Psoas muscle (tissue), 8 donors: Measurements from ENCODE around the gene IRF2BP1. TPM values are rescaled to one million over a fixed set of nuclear protein-coding genes. Genes with fewer than 3 reads are reported as not detected.

ENCODE experiments used
- ATAC-seq, 4 donors: fragments of 200-7000 bp; cut with Tn5 transposase; one replicate each; pipeline ENCODE4 v1.9.1; 2020; ENCODE audit warnings: moderate library complexity in 3 of 4, mild to moderate bottlenecking in 2 of 4
- DNase-seq, 2 donors: peaks; one replicate each; pipeline ENCODE4 v3.0.0-alpha.2; 2020
- H3K27ac ChIP-seq: fragments of 200-600 bp; one replicate; pipeline ENCODE4 v1.8.0; 2022
- H3K27me3 ChIP-seq, 3 donors: fragments of 200-600 bp in 1 of 3; one replicate each; pipeline versions ENCODE4 v1.6.1 to v1.8.0; 2013 to 2022; ENCODE audit warnings: low read length in 2 of 3, mild to moderate bottlenecking in 2 of 3, moderate library complexity in 1 of 3; ENCODE audit not compliant: insufficient read depth in 3 of 3
- H3K36me3 ChIP-seq, 2 donors: fragments of 200-600 bp in 1 of 2; one replicate each; pipeline versions ENCODE4 v1.6.1 to v1.8.0; 2013 to 2022; ENCODE audit warnings: low read depth in 1 of 2, mild to moderate bottlenecking in 1 of 2, moderate library complexity in 1 of 2; ENCODE audit not compliant: insufficient read depth in 1 of 2
- H3K4me1 ChIP-seq: fragments of 200-600 bp; one replicate; pipeline ENCODE4 v1.8.0; 2022
- H3K4me3 ChIP-seq: fragments of 200-600 bp; one replicate; pipeline ENCODE4 v1.8.0; 2022; ENCODE audit warnings: mild to moderate bottlenecking
- H3K9me3 ChIP-seq: fragments of 200-600 bp; one replicate; pipeline ENCODE4 v1.8.0; 2022
- CTCF ChIP-seq: fragments of 200-600 bp; IDR thresholded peaks from one replicate; pipeline ENCODE4 v1.8.0; 2022; ENCODE audit warnings: antibody characterized with exemption
- WGBS, 3 donors: extraction: QIAGEN DNeasy Blood & Tissue Kit; methylation state at CpG; one replicate each; pipeline versions ENCODE4 v1.1.6 to v1.1.7; 2013; 5-methylcytosine and 5-hydroxymethylcytosine counted together
- intact Hi-C, 2 donors: fragments of 100-400 bp; cut with DNase I; formaldehyde crosslinking; loops; one replicate each; pipeline versions ENCODE4 v1.11.0 to v1.14.2; 2022
- polyA plus RNA-seq, 3 donors: library from polyadenylated mRNA; stranded (reverse); fragments of 200-250 nt; gene quantifications; one replicate each; pipeline ENCODE4 v1.2.3, GENCODE V29; 2013
- total RNA-seq, 4 donors: library from RNA; stranded (reverse); fragmentation: NEBNext Ultra II Directional in 2 of 4; extraction: Animal tissue kit (Norgen Biotek cat#: 25700) in 2 of 4; gene quantifications; one replicate each; pipeline versions ENCODE4 v1.2.1 to v1.2.4, GENCODE V29; 2021 to 2023
- donor health status: healthy with polysubstance abuse.
- donor health status: DM: no; HTN: no; CAD: no; lungs with moderate emphysema.
- donor health status: Bipolar disorder and iron deficiency.
- donor health status: healthy.
- donor health status: DM: yes; HTN: yes; CAD: no.
- donor health status: DM: no; HTN: no; CAD: no.
- donor health status: DM: no; HTN: no; CAD: no.
- donor health status: DM: yes; HTN: yes; CAD: no.

The IRF2BP1 gene
- total and polyA plus RNA-seq, 7 donors, result 12.6 to 25.4 (median 17.6) TPM

GRCh38 chr19:45882652-45883585 lies 3.0 kb downstream of the IRF2BP1 start:
- Histone ChIP-seq H3K4me1 (peaks cover 29% of the 10 kb centered on the region), H3K9me3 (no peaks in the 10 kb centered on the region), H3K4me3 (peak overlapping the region; percentile 87), H3K36me3 (peaks cover 0 to 17% of the 10 kb centered on the region in 2 donors), H3K27ac (peak overlapping the region; percentile 36), H3K27me3 (peaks cover 0 to 1% (median 0%) of the 10 kb centered on the region in 3 donors)
- peak; percentile 20 to 40 (median 30) for ATAC-seq
- intact Hi-C loops, result loop anchor here in 1 of 2 donors (1.0 kb wide), 1 partner anchor 66 kb away; no protein-coding TSS in a partner anchor
- peak; percentile 82 to 89 for DNase-seq
- WGBS, 3 donors, result 23 to 24% (median 24%) methylated on average over 45 to 47 of the region's 47 CpGs
- peak; percentile 85 for TF ChIP-seq CTCF

- intact Hi-C loops, result no loop called here
Measured at GRCh38 chr19:45881909-45882528, 3.9 kb downstream of the IRF2BP1 start.

DNA sequence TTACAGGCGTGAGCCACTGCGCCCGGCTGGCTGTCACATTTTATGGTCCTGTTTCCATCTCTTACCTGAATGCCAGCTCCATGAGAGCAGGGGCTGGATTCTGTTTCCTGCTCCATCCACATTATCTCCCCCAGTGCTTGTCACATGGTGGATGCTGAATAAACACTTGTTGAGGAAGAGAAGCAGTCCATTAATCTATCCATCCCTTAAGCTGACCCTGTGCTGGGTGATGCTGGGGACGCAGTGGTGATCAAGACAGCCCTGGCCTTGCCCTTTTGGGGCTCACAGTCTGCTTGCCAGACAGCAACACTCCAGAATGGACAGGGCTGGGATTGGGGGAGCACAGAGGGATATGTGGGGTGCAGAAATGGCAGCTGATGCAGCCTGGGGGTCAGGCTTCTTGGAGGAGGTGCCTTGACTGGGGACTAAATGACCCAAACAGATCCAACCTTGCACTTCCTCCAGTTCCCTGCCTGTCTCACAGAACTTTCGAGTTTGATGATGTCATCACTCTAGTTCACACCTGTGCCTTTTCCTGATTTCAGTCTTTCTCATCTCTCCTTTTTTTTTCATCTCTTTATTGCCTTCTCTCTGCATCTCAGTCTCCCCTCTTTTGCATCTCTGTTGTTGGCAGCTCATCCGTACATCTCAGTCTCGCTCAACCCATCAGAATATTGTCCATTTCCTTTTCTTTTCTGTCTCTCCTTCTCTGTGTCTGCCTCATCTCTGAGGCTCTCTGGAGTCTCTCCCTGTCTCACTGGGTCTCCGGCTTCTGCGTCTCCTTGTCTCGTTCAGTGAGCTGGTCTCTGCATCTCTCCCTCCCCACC lies 4.6 kb downstream of the IRF2BP1 start:
- H3K9me3 ChIP-seq, result no peaks in the 10 kb centered on the region
- intact Hi-C loops, result no loop called here
- no peak overlapping the region for H3K4me3 ChIP-seq
- H3K4me1 ChIP-seq, result peaks cover 29% of the 10 kb centered on the region
- no peak overlapping the region for H3K27ac ChIP-seq
- ATAC-seq (no peak), DNase-seq (no peak)
- TF ChIP-seq CTCF, result no peak
- H3K36me3 ChIP-seq, result peaks cover 0 to 17% of the 10 kb centered on the region in 2 donors
- H3K27me3 ChIP-seq, result peaks cover 0 to 4% (median 3%) of the 10 kb centered on the region in 3 donors
- 80 to 88% (median 83%) methylated on average over 10 of the region's 10 CpGs for whole genome bisulfite sequencing, 3 donors

More at GRCh38 chr19:45881909-45882528, 3.9 kb downstream of the IRF2BP1 start:
- TF ChIP-seq CTCF, result no peak
- no peaks in the 10 kb centered on the region for H3K9me3 ChIP-seq
- 51 to 63% (median 62%) methylated on average over 4 of the region's 4 CpGs for WGBS, 3 donors
- peaks cover 0 to 3% (median 1%) of the 10 kb centered on the region in 3 donors for H3K27me3 ChIP-seq
- no peak overlapping the region for H3K27ac ChIP-seq
- peaks cover 29% of the 10 kb centered on the region for H3K4me1 ChIP-seq
- peak overlapping the region; percentile 87 for H3K4me3 ChIP-seq
- ATAC-seq (no peak), DNase-seq (no peak)
- peaks cover 0 to 17% of the 10 kb centered on the region in 2 donors for H3K36me3 ChIP-seq

DNA sequence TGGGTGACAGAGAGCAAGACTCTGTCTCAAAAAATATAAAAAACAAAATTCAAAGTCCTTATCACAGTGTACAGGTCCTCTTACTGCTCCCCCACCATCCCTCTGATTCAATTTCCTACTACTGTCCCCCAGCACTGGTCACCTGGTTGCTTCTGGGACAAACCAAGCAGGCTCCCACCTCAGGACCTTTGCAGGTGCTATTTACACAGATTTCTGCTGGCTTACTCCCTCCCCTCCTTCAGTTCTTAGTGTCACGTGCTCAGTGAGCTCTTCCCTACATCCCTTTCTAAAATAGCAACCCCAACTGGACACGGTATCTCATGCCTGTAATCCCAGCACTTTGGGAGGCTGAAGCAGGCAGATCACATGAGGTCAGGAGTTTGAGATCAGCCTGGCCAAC lies 6.0 kb downstream of the IRF2BP1 start:
- peaks cover 0 to 5% (median 4%) of the 10 kb centered on the region in 3 donors for H3K27me3 ChIP-seq
- DNase-seq (no peak), ATAC-seq (no peak)
- peaks cover 0 to 17% of the 10 kb centered on the region in 2 donors for H3K36me3 ChIP-seq
- intact Hi-C loops, result no loop called here
- no peak overlapping the region for H3K27ac ChIP-seq
- H3K4me1 ChIP-seq, result peaks cover 26% of the 10 kb centered on the region
- 23 to 61% (median 34%) methylated on average over 2 of the region's 2 CpGs for WGBS, 3 donors
- no peak for TF ChIP-seq CTCF
- no peaks in the 10 kb centered on the region for H3K9me3 ChIP-seq
- no peak overlapping the region for H3K4me3 ChIP-seq
